ENCODE data around the gene TAF12. TPM values are rescaled to one million over a fixed set of nuclear protein-coding genes. Genes with fewer than 3 reads are reported as not detected.
A peak's percentile ranks its signal among the peaks of the same experiment; 100 is the strongest.
"Not testable (repeated sequence)": the region's sequence is repeated elsewhere in the genome, so short reads cannot be mapped to it uniquely, and the experiment has no call there.

The TAF12 gene
- total RNA-seq, 2 experiments from 2014 or later: 35.7 to 39.3 TPM

DNA sequence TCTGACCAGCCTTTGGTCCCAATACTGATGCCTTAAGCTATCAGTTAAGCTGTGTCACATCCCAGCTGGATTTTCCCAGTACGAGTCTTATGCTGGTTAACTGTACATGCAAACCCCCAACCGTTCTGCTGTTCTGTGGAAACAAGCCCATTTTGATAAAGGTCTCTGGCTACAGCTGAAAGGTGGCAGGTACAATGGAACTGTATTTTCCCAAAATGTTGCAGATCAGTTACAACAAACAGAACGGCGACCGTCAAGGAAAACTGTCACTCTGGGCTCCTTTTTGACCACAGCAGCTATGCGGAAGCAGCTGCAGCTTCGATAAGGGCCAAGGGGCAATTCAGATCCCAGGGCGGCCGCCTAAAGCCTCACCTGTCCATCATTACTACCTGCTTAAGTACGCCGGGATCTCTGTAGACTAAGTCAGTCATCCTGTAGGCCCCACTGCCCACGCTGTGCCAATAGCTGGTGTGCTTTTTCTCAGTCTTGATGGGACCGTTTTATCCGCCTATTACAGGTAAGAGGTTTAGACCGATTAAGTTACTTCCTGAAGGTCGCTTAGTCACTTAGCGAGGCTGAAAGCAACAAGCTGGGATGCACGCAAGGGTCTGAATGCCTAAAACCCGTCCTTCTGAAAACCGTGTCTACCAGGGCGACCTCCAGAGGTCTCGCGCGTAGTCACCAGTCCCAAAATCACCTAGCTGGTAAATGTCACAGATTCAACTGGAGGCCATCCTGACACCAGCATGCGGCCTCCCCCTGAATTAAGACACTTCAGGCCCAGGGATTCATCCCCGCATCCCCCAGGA is 61.9 kb downstream of the TAF12 start:
- Mint-ChIP-seq H3K36me3 (ENCODE audit: low read depth) (peaks cover 46% of the 10 kb centered on the region), H3K9me3 (ENCODE audit: insufficient read depth) (no peaks in the 10 kb centered on the region), H3K27me3 (ENCODE audit: low read depth) (no peaks in the 10 kb centered on the region)

DNA sequence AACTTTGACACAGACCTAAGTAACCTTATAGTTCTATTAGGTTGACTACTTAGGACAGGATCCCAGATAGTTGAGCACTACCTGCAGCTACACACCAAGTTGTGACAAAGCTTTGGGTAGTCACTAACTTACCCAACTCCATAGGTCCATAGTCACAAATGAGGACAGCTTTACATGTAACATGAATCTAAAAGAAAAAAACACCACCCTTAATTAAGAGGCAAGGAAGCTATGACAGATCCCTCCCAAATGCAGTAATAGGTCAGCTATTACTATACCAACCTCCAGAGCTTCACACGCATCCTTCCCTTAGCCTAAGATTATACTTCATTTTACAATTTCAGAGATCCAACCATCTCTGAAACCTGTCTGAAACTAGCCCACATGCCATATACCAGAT is 63.5 kb downstream of the TAF12 start:
- Mint-ChIP-seq H3K36me3 (ENCODE audit: low read depth) (peaks cover 54% of the 10 kb centered on the region), H3K4me1 (ENCODE audit: low read depth) (peaks cover 36% of the 10 kb centered on the region)
- CTCF ChIA-PET: interaction anchor here (0.7 to 3.0 kb wide), 10 partner anchors 23 to 331 kb away, joined by 3 to 21 read pairs (median 4); partner anchors contain the start of gene YTHDF2

More for the DNA sequence above, 61.9 kb downstream of the TAF12 start:
- ChIA-PET POLR2A (interaction anchor here (0.6 to 5.7 kb wide), 50 partner anchors 9 to 493 kb away, joined by 3 to 97 read pairs (median 6); partner anchors contain the start of genes ATP5IF1, EYA3, GMEB1 and MED18), CTCF (interaction anchor here (0.7 to 3.0 kb wide), 24 partner anchors 8 to 349 kb away, joined by 3 to 21 read pairs (median 5); partner anchors contain the start of genes DNAJC8, GMEB1, TAF12 and TRNAU1AP)
- peak overlapping the region; percentile 94 for H3K27ac Mint-ChIP-seq
- peak overlapping the region; percentile 94 for H3K4me3 Mint-ChIP-seq
- peaks cover 36% of the 10 kb centered on the region for H3K4me1 Mint-ChIP-seq (ENCODE audit: low read depth)
- DNase-seq (peak; percentile 67), ATAC-seq (peak; percentile 28)

GRCh38 chr1:28578696-28579218 is 64.1 kb downstream of the TAF12 start:
- Mint-ChIP-seq H3K4me3 (peak overlapping the region; percentile 94), H3K4me1 (ENCODE audit: low read depth) (peaks cover 36% of the 10 kb centered on the region), H3K36me3 (ENCODE audit: low read depth) (peaks cover 54% of the 10 kb centered on the region), H3K27me3 (ENCODE audit: low read depth) (no peaks in the 10 kb centered on the region), H3K9me3 (ENCODE audit: insufficient read depth) (no peaks in the 10 kb centered on the region), H3K27ac (peak overlapping the region; percentile 68)
- POLR2A ChIA-PET: interaction anchor here (0.6 to 5.7 kb wide), 8 partner anchors 9 to 225 kb away, joined by 3 to 97 read pairs (median 6); partner anchors contain the start of genes RCC1, RNU11 and TRNAU1AP
- CTCF ChIA-PET: interaction anchor here (0.7 to 2.0 kb wide), 6 partner anchors 24 to 330 kb away, joined by 3 to 8 read pairs (median 4); no protein-coding TSS in a partner anchor
- no peak for DNase-seq
- no peak for ATAC-seq

More for the DNA sequence above, 63.5 kb downstream of the TAF12 start:
- Mint-ChIP-seq H3K27me3 (ENCODE audit: low read depth) (no peaks in the 10 kb centered on the region), H3K9me3 (ENCODE audit: insufficient read depth) (no peaks in the 10 kb centered on the region), H3K4me3 (peak overlapping the region; percentile 94), H3K27ac (peak overlapping the region; percentile 94)
- ATAC-seq (no peak), DNase-seq (no peak)
- POLR2A ChIA-PET: interaction anchor here (0.6 to 5.7 kb wide), 12 partner anchors 9 to 377 kb away, joined by 3 to 97 read pairs (median 4); partner anchors contain the start of genes GMEB1, RCC1, RNU11 and TAF12

GRCh38 chr1:28577738-28578536 is 64.9 kb downstream of the TAF12 start:
- Mint-ChIP-seq H3K4me3 (peak overlapping the region; percentile 8), H3K36me3 (ENCODE audit: low read depth) (peaks cover 54% of the 10 kb centered on the region), H3K27me3 (ENCODE audit: low read depth) (no peaks in the 10 kb centered on the region), H3K9me3 (ENCODE audit: insufficient read depth) (no peaks in the 10 kb centered on the region), H3K4me1 (ENCODE audit: low read depth) (peaks cover 34% of the 10 kb centered on the region), H3K27ac (peak overlapping the region; percentile 64)
- ATAC-seq (no peak), DNase-seq (no peak)
- ChIA-PET POLR2A (interaction anchor here (2.1 to 5.7 kb wide), 3 partner anchors 25 to 70 kb away, joined by 9 to 97 read pairs (median 45); partner anchors contain the start of genes RCC1, RNU11 and TRNAU1AP), CTCF (no interaction called here)

DNA sequence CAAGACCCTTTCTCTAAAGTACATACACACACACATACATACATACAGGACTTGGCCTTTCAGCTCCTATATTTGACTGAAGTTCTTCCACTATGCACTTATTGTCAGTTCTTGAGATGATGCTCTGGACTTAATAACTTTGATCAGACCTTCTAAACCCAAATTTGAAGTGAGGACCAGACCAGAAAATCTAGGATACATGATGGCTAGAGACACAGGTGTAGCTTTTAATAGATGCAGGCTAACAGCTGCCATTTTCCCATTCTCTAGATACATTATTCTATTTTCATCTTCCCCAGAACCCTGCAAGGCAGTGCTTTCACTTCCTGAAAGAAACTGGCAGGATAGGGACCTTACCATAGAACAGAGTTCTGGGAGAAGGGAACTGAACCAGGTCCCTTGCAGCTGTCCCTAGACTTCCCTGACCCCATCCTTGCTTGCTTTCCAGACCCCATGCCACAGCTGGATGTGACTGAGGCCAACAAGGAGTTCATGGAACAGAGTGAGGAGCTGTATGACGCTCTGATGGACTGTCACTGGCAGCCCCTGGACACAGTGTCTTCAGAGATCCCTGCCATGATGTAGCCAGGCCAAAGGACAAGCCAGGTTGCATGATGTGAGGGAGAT is 65.7 kb downstream of the TAF12 start:
- ATAC-seq: no peak
- H3K36me3 Mint-ChIP-seq (ENCODE audit: low read depth): peaks cover 54% of the 10 kb centered on the region
- H3K4me1 Mint-ChIP-seq (ENCODE audit: low read depth): peaks cover 30% of the 10 kb centered on the region
- CTCF ChIA-PET: no interaction called here
- POLR2A ChIA-PET: interaction anchor here (2.1 kb wide), 1 partner anchor 24 kb away, joined by 9 read pairs; the partner anchor contains the start of gene TRNAU1AP
- H3K27me3 Mint-ChIP-seq (ENCODE audit: low read depth): no peaks in the 10 kb centered on the region
- DNase-seq: no peak
- H3K27ac Mint-ChIP-seq: peak overlapping the region; percentile 21
- H3K9me3 Mint-ChIP-seq (ENCODE audit: insufficient read depth): no peaks in the 10 kb centered on the region
- peak overlapping the region; percentile 8 for H3K4me3 Mint-ChIP-seq

GRCh38 chr1:28573564-28573963 is 69.3 kb downstream of the TAF12 start:
- Mint-ChIP-seq H3K36me3 (ENCODE audit: low read depth) (peaks cover 40% of the 10 kb centered on the region), H3K27me3 (ENCODE audit: low read depth) (no peaks in the 10 kb centered on the region), H3K27ac (no peak overlapping the region), H3K4me3 (no peak overlapping the region), H3K9me3 (ENCODE audit: insufficient read depth) (no peaks in the 10 kb centered on the region), H3K4me1 (ENCODE audit: low read depth) (peaks cover 10% of the 10 kb centered on the region)
- ATAC-seq (no peak), DNase-seq (no peak)
- POLR2A ChIA-PET: interaction anchor here (4.0 kb wide), 1 partner anchor 8 kb away, joined by 26 read pairs; no protein-coding TSS in a partner anchor
- CTCF ChIA-PET: no interaction called here

DNA sequence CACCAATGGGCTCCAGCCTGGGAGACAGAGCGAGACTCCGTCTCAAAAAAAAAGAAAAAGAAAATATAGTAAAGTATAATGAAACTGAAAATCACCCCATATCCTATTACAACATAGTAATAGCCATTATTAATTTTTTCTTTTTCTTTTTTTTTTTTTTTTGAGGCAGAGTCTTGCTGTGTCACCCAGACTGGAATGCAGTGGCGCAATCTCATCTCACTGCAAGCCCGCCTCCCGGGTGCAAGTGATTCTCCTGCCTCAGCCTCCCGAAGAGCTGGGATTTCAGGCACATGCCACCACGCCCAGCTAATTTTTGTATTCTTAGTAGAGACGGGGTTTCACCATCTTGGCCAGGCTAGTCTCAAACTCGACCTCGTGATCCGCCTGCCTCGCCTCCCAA is 70.0 kb downstream of the TAF12 start:
- not testable (repeated sequence) for H3K27me3 Mint-ChIP-seq (ENCODE audit: low read depth); H3K9me3 Mint-ChIP-seq (ENCODE audit: insufficient read depth); H3K4me3 Mint-ChIP-seq; DNase-seq; H3K4me1 Mint-ChIP-seq (ENCODE audit: low read depth); H3K27ac Mint-ChIP-seq; ATAC-seq
- CTCF ChIA-PET: interaction anchor here (1.2 kb wide), 1 partner anchor 8 kb away, joined by 5 read pairs; no protein-coding TSS in a partner anchor
- H3K36me3 Mint-ChIP-seq (ENCODE audit: low read depth): peaks cover 40% of the 10 kb centered on the region
- POLR2A ChIA-PET: interaction anchor here (4.0 kb wide), 1 partner anchor 9 kb away, joined by 26 read pairs; no protein-coding TSS in a partner anchor

GRCh38 chr1:28571911-28572310 is 71.0 kb downstream of the TAF12 start:
- POLR2A ChIA-PET: interaction anchor here (4.0 kb wide), 1 partner anchor 10 kb away, joined by 26 read pairs; no protein-coding TSS in a partner anchor
- no peak for DNase-seq
- peaks cover 35% of the 10 kb centered on the region for H3K36me3 Mint-ChIP-seq (ENCODE audit: low read depth)

DNA sequence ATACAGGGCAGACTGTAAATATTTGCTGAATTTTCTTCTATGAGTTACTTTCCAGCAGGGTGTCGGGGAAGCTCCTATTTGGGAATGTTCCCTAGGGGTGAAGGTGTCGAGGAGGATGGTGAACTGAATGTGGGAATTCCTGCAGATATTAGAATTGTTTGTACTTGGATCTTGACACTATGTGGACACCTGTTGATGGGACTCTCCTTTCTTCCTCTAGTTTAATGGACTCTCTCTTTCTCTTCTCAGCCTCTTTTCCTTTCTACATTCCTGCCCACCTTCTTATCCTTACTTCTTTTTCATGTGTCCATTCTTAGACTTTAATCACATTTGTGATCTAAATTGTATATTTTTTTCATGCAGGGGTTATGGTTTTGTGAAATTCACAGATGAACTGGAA is 75.9 kb downstream of the TAF12 start:
- no peak overlapping the region for H3K27ac Mint-ChIP-seq
- no peak for ATAC-seq
- CTCF ChIA-PET: no interaction called here

More at GRCh38 chr1:28571911-28572310, 71.0 kb downstream of the TAF12 start:
- H3K9me3 Mint-ChIP-seq (ENCODE audit: insufficient read depth): no peaks in the 10 kb centered on the region
- CTCF ChIA-PET: interaction anchor here (1.2 kb wide), 1 partner anchor 9 kb away, joined by 5 read pairs; no protein-coding TSS in a partner anchor
- H3K27ac Mint-ChIP-seq: no peak overlapping the region
- no peak overlapping the region for H3K4me3 Mint-ChIP-seq
- no peak for ATAC-seq
- no peaks in the 10 kb centered on the region for H3K4me1 Mint-ChIP-seq (ENCODE audit: low read depth)
- no peaks in the 10 kb centered on the region for H3K27me3 Mint-ChIP-seq (ENCODE audit: low read depth)

DNA sequence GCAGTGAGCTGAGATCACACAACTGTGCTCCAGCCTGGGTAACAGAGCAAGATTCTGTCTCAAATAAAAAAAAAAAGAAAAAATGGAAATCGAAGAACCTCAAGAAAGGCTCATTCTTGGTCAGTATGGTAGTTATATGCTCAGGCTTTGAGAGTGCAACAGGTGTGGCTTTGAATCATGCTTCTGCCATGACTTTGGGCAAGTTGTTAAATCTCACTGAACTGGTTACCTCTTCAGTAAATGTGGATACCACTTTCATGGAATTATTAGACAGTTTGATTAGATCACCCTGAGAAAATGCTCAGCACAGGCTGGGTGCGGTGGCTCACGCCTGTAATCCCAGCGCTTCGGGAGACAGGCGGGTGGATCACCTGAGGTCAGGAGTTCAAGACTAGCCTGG is 77.1 kb downstream of the TAF12 start:
- Mint-ChIP-seq H3K27me3 (ENCODE audit: low read depth) (no peaks in the 10 kb centered on the region), H3K9me3 (ENCODE audit: insufficient read depth) (no peaks in the 10 kb centered on the region), H3K4me1 (ENCODE audit: low read depth) (no peaks in the 10 kb centered on the region), H3K36me3 (ENCODE audit: low read depth) (peaks cover 52% of the 10 kb centered on the region), H3K27ac (no peak overlapping the region), H3K4me3 (no peak overlapping the region)
- DNase-seq (no peak), ATAC-seq (no peak)
- POLR2A ChIA-PET: interaction anchor here (1.0 kb wide), 1 partner anchor 15 kb away, joined by 3 read pairs; no protein-coding TSS in a partner anchor
- CTCF ChIA-PET: no interaction called here

More for the DNA sequence above, 75.9 kb downstream of the TAF12 start:
- Mint-ChIP-seq H3K4me1 (ENCODE audit: low read depth) (no peaks in the 10 kb centered on the region), H3K27me3 (ENCODE audit: low read depth) (no peaks in the 10 kb centered on the region), H3K9me3 (ENCODE audit: insufficient read depth) (no peaks in the 10 kb centered on the region), H3K36me3 (ENCODE audit: low read depth) (peaks cover 50% of the 10 kb centered on the region), H3K4me3 (no peak overlapping the region)
- no peak for DNase-seq
- POLR2A ChIA-PET: interaction anchor here (1.0 to 1.3 kb wide), 2 partner anchors 14 to 15 kb away, joined by 3 to 5 read pairs; partner anchors contain the start of gene TRNAU1AP

All from activated CD8-positive, alpha-beta T cell treated with anti-CD3 and anti-CD28 coated beads, Interleukin-2, amount 10 ng/mL, durations not matched to agents 7 days and 5 days (primary cell).